ENCODE results near the gene NME2.

The NME2 gene

DNA sequence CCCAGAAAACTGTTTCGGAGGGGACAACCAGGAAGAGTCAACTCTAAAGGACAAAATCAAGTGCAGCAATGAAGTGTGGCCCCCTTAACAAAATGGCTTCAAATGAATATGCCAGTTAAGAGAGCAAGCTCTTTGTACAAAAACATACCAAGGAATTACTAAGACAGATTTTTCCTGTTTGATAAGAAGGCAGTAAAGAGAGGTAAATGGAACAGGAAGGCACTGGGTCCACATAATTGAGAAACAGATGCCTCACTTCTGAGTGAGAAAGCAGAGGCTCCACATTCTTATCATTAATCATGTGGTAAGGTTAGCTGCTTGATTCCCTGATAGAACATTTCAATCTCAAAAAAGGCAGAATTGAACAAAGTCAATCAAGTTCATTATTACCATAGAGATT is 48.7 kb downstream of the NME2 start:
- DNase-seq = no peak

- no peak for DNase-seq
Observed at GRCh38 chr17:51217946-51218345, 51.7 kb downstream of the NME2 start.

DNA sequence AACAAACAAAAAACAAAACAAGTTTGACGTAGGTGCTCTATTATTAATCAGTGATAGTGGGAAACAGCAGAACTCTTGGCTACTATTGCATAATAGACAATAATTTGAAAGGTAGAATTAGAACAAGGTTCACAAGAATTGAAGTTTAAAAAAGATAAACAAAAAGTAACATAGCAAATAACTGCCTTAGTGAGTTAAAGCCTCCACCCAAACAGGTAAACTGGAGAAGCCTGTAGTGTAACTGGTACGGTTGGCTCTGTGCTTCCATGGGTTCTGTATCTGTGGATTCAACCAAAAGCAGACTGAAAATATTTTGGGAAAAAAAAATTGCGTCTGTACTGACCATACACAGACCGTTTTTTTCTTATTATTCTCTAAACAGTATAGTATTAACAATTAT is 55.1 kb downstream of the NME2 start:
- DNase-seq = no peak

Data from activated CD4-positive, alpha-beta T cell treated with anti-CD3 and anti-CD28 coated beads, Interleukin-2, amount 50 U/mL, for 4 hours (primary cell).